HEK293 (cell line): ENCODE results near the gene CARD14.

Experiments
- CTCF ChIA-PET: fragments of 350-600 bp; formaldehyde crosslinking; extraction: SDS; loops from one replicate; lab custom pipeline; 2021; ENCODE audit warnings: antibody characterized with exemption; lab: Yijun Ruan, JAX
- POLR2A ChIA-PET: fragments of 300-600 bp; formaldehyde crosslinking; extraction: SDS; loops from one replicate; lab custom pipeline; 2020; ENCODE audit warnings: antibody characterized with exemption, inconsistent platforms; lab: Yijun Ruan, JAX
- H3K27ac ChIP-seq: fragments of 200-500 bp; sonication (Bioruptor generic); 2 replicates; pipeline ENCODE4 v1.5.1; 2014; ENCODE audit warnings: low read depth, low read length, control low read depth, inconsistent platforms; ENCODE audit errors: extremely low read depth
- H3K36me3 ChIP-seq, 2 experiments: fragments of 200-500 bp in 1 of 2; sonication (Bioruptor generic) in 1 of 2; 1 replicate in 1 of 2; 2 replicates in 1 of 2; pipeline ENCODE4 v1.5.1; 2014 to 2017; ENCODE audit warnings: inconsistent platforms in 2 of 2, low read length in 2 of 2; ENCODE audit not compliant: control insufficient read depth in 2 of 2, insufficient read depth in 1 of 2
- H3K4me1 ChIP-seq: fragments of 200-500 bp; sonication (Bioruptor generic); 2 replicates; pipeline ENCODE4 v1.5.1; 2014; ENCODE audit warnings: mild to moderate bottlenecking, low read length, inconsistent platforms; ENCODE audit not compliant: control insufficient read depth, insufficient read depth
- H3K4me3 ChIP-seq: 2 replicates; pipeline ENCODE4 v1.5.1; 2011; ENCODE audit warnings: low read depth, mild to moderate bottlenecking, control low read depth, low read length, moderate library complexity
- H3K9me3 ChIP-seq: fragments of 200-500 bp; sonication (Bioruptor generic); 2 replicates; pipeline ENCODE4 v1.5.1; 2014; ENCODE audit warnings: low read depth, low read length, inconsistent platforms; ENCODE audit not compliant: control insufficient read depth, insufficient read depth
- ATF2 ChIP-seq: fragments of 450-650 bp; formaldehyde crosslinking; IDR thresholded peaks from 2 replicates; pipeline ENCODE4 v1.5.1; 2016; ENCODE audit warnings: missing biosample characterization, missing genetic modification characterization, low read depth
- ELK4 ChIP-seq: IDR thresholded peaks from 2 replicates; pipeline ENCODE4 v1.6.1; 2011; ENCODE audit warnings: mild to moderate bottlenecking, low read depth, low read length, borderline replicate concordance
- GLIS1 ChIP-seq: fragments of 450-650 bp; formaldehyde crosslinking; IDR thresholded peaks from 2 replicates; pipeline ENCODE4 v1.5.1; 2016; ENCODE audit warnings: missing biosample characterization, missing genetic modification characterization
- KLF16 ChIP-seq: fragments of 450-650 bp; formaldehyde crosslinking; IDR thresholded peaks from 2 replicates; pipeline ENCODE4 v1.5.1; 2017; ENCODE audit warnings: missing biosample characterization, missing genetic modification characterization
- SCRT1 ChIP-seq: fragments of 450-650 bp; formaldehyde crosslinking; IDR thresholded peaks from 2 replicates; pipeline ENCODE4 v1.5.1; 2016; ENCODE audit warnings: missing biosample characterization, missing genetic modification characterization, borderline replicate concordance
- SETDB1 ChIP-seq: IDR thresholded peaks from one replicate; pipeline ENCODE4 v1.6.1; 2017; ENCODE audit warnings: mild to moderate bottlenecking, low read length, moderate library complexity, mixed read lengths; ENCODE audit not compliant: insufficient read length
- YY1 ChIP-seq: fragments of 450-650 bp; formaldehyde crosslinking; IDR thresholded peaks from 2 replicates; pipeline ENCODE4 v1.5.1; 2018; ENCODE audit warnings: missing biosample characterization, missing genetic modification characterization
- ZNF155 ChIP-seq: fragments of 450-650 bp; formaldehyde crosslinking; IDR thresholded peaks from 2 replicates; pipeline ENCODE4 v1.5.1; 2016; ENCODE audit warnings: missing biosample characterization, missing genetic modification characterization
- ZNF211 ChIP-seq: fragments of 450-650 bp; formaldehyde crosslinking; IDR thresholded peaks from 2 replicates; pipeline ENCODE4 v1.5.1; 2016; ENCODE audit warnings: low read depth, missing biosample characterization, missing genetic modification characterization
- ZNF24 ChIP-seq: fragments of 450-650 bp; formaldehyde crosslinking; IDR thresholded peaks from 2 replicates; pipeline ENCODE4 v1.5.1; 2016; ENCODE audit warnings: missing biosample characterization, missing genetic modification characterization
- ZNF248 ChIP-seq: fragments of 450-650 bp; formaldehyde crosslinking; IDR thresholded peaks from 2 replicates; pipeline ENCODE4 v1.5.1; 2017; ENCODE audit warnings: missing biosample characterization, missing genetic modification characterization
- ZNF280D ChIP-seq: fragments of 450-650 bp; formaldehyde crosslinking; IDR thresholded peaks from 2 replicates; pipeline ENCODE4 v1.5.1; 2016; ENCODE audit warnings: missing biosample characterization, missing genetic modification characterization
- ZNF580 ChIP-seq: fragments of 450-650 bp; formaldehyde crosslinking; IDR thresholded peaks from 2 replicates; pipeline ENCODE4 v1.5.1; 2016; ENCODE audit warnings: missing biosample characterization, missing genetic modification characterization
- ZSCAN4 ChIP-seq: fragments of 450-650 bp; formaldehyde crosslinking; IDR thresholded peaks from 2 replicates; pipeline ENCODE4 v1.5.1; 2017; ENCODE audit warnings: missing biosample characterization, missing genetic modification characterization

CARD14 gene

GRCh38 chr17:80228477-80228876 lies 58.6 kb downstream of the CARD14 start (continued):
- TF ChIP-seq ZNF155 (tag by site-specific recombination), result no peak
- no peak for TF ChIP-seq ZSCAN4 (tag by site-specific recombination)
- no peak for TF ChIP-seq ATF2 (tag by site-specific recombination)
- TF ChIP-seq SCRT1 (tag by site-specific recombination), result no peak
- TF ChIP-seq, all 188 proteins: peak for 0

- Histone ChIP-seq H3K4me1 (no peaks in the 10 kb centered on the region), H3K36me3 (peaks cover 20 to 58% of the 10 kb centered on the region in 2 experiments), H3K4me3 (no peak overlapping the region), H3K27ac (no peak overlapping the region), H3K9me3 (no peaks in the 10 kb centered on the region)
- CTCF ChIA-PET, result no interaction called here
- TF ChIP-seq KLF16 (no peak), YY1 (tag by site-specific recombination) (no peak)
- POLR2A ChIA-PET, result no interaction called here
These were observed 59.2 kb downstream of the CARD14 start for GRCh38 chr17:80229011-80229410.

- ChIA-PET POLR2A (no interaction called here), CTCF (no interaction called here)
These were observed 62.6 kb downstream of the CARD14 start for GRCh38 chr17:80232438-80232837.

GRCh38 chr17:80233202-80233601 lies 63.4 kb downstream of the CARD14 start:
- Histone ChIP-seq H3K27ac (no peak overlapping the region), H3K9me3 (no peaks in the 10 kb centered on the region), H3K4me1 (no peaks in the 10 kb centered on the region)
- POLR2A ChIA-PET, result no interaction called here
- CTCF ChIA-PET, result no interaction called here
- TF ChIP-seq ZNF24, result no peak
- TF ChIP-seq ELK4, result no peak
- TF ChIP-seq ZNF248, result no peak
- TF ChIP-seq, all 188 proteins: peak for 0
- Histone ChIP-seq H3K36me3 (peaks cover 24 to 73% of the 10 kb centered on the region in 2 experiments), H3K4me3 (no peak overlapping the region)

More at GRCh38 chr17:80232438-80232837, 62.6 kb downstream of the CARD14 start:
- no peaks in the 10 kb centered on the region for H3K4me1 ChIP-seq
- no peak overlapping the region for H3K27ac ChIP-seq
- peak; percentile 62; the same call in 1 of the 2 replicates for TF ChIP-seq ZNF580 (tag by site-specific recombination)
- peak; percentile 95 for TF ChIP-seq ZNF280D (tag by site-specific recombination)
- peak; percentile 95 for TF ChIP-seq SETDB1
- TF ChIP-seq GLIS1 (tag by site-specific recombination), result no peak
- TF ChIP-seq ZNF211 (tag by site-specific recombination), result no peak
- peaks cover 24 to 70% of the 10 kb centered on the region in 2 experiments for H3K36me3 ChIP-seq
- H3K4me3 ChIP-seq, result no peak overlapping the region
- no peaks in the 10 kb centered on the region for H3K9me3 ChIP-seq
